ENCODE measurements around the gene ARHGEF1. TPM values are rescaled to one million over a fixed set of nuclear protein-coding genes. Genes with fewer than 3 reads are reported as not detected.
"Not testable (repeated sequence)": the region's sequence is repeated elsewhere in the genome, so short reads cannot be mapped to it uniquely, and the experiment has no call there.

ARHGEF1 gene
- total and polyA plus RNA-seq, 3 experiments from 2014 or later, result 295 to 350 (median 312) TPM

DNA sequence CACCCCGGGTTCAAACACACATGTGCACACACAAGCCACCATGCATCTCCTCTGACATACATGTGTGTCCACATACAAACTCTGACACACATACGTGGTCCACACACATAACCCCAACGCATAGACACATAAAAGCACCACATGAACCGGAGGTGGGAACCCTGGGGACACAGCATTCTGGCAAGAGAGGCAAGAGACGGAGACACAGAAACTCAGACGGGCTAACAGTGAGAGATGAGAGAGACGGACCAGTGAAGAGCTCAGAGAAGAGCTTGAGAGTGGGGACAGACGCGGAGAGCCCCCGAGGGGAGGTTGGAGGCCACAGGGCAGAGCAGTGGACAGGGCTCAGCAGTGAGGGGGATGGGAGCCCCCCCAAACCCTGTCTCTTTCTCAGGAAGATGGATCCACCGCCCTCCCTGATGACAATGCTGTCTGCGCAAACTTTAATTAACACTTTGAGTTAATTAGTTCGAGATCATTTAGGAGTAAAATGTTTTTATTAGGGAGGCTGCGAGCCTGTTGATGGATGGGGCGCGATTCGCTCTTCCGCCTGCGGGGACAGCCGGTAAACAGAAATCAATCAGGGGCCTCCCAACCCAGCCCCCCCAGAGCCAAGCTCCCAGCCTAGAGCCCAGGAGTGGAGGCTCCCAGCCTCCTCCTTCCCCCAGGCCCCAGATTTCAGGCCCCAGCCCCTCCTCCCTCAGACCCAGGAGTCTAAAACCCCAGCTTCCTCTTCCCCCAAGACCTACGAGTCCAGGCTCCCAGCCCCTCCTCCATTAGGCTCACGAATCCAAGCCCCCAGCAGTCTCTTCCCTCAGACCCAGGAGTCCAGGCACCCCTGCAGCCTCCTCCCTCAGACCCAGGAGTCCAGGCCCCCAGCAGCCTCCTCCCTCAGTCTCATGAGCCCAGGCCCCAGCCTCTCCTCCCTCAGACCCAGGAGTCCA is 54.8 kb downstream of the ARHGEF1 start:
- Mint-ChIP-seq H3K27me3 (peaks cover 14 to 18% of the 10 kb centered on the region in 2 donors), H3K4me1 (peaks cover 42 to 62% (median 42%) of the 10 kb centered on the region in 3 donors), H3K36me3 (no peaks in the 10 kb centered on the region), H3K4me3 (peak overlapping the region in 4 of 7 donors; percentile 5 to 55 (median 24)), H3K9me3 (peaks cover 0 to 2% (median 0%) of the 10 kb centered on the region in 5 donors), H3K27ac (peak overlapping the region in 7 of 8 donors; percentile 40 to 90 (median 65))
- DNase-seq, result no peak
- Histone ChIP-seq H3K4me1 (ENCODE audit: insufficient read depth, low read length) (peaks cover 39% of the 10 kb centered on the region), H3K4me3 (ENCODE audit: low read length) (no peak overlapping the region), H3K27ac (ENCODE audit: low read depth, low read length) (no peak overlapping the region), H3K9me3 (ENCODE audit: low read length) (no peaks in the 10 kb centered on the region), H3K27me3 (ENCODE audit: insufficient read depth, low read length, poor library complexity, severe bottlenecking) (peaks cover 8% of the 10 kb centered on the region), H3K36me3 (ENCODE audit: insufficient read depth, low read length) (no peaks in the 10 kb centered on the region)
- ChIA-PET CTCF (interaction anchor here (0.8 to 2.2 kb wide), 5 partner anchors 8 to 65 kb away, joined by 4 to 12 read pairs (median 7); no protein-coding TSS in a partner anchor), POLR2A (interaction anchor here (0.9 to 2.3 kb wide), 4 partner anchors 8 to 66 kb away, joined by 3 to 14 read pairs (median 3); no protein-coding TSS in a partner anchor)

DNA sequence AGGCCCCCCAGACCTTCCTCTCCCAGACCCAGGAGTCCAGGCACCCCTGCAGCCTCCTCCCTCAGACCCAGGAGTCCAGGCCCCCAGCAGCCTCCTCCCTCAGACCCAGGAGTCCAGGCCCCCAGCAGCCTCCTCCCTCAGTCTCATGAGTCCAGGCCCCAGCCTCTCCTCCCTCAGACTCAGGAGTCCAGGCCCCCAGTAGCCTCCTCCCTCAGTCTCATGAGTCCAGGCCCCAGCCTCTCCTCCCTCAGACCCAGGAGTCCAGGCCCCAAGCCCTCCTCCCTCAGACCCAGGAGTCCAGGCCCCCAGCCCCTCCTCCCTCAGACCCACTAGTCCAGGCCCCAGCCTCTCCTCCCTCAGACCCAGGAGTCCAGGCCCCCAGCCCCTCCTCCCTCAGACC is 56.2 kb downstream of the ARHGEF1 start:
- H3K4me3 Mint-ChIP-seq; H3K36me3 ChIP-seq (ENCODE audit: insufficient read depth, low read length); H3K27ac ChIP-seq (ENCODE audit: low read depth, low read length); H3K27me3 ChIP-seq (ENCODE audit: insufficient read depth, low read length, poor library complexity, severe bottlenecking); H3K4me3 ChIP-seq (ENCODE audit: low read length); CTCF ChIA-PET; DNase-seq; H3K36me3 Mint-ChIP-seq; H3K9me3 Mint-ChIP-seq; H3K9me3 ChIP-seq (ENCODE audit: low read length): not testable (repeated sequence)
- POLR2A ChIA-PET, result interaction anchor here (0.6 to 0.7 kb wide), 2 partner anchors 8 to 40 kb away, joined by 3 read pairs; no protein-coding TSS in a partner anchor
- H3K4me1 ChIP-seq (ENCODE audit: insufficient read depth, low read length), result peaks cover 36% of the 10 kb centered on the region
- peak overlapping the region in 3 of 8 donors; percentile 22 to 94 (median 60) for H3K27ac Mint-ChIP-seq
- peaks cover 16 to 18% of the 10 kb centered on the region in 2 donors for H3K27me3 Mint-ChIP-seq
- peaks cover 35 to 63% (median 38%) of the 10 kb centered on the region in 3 donors for H3K4me1 Mint-ChIP-seq

DNA sequence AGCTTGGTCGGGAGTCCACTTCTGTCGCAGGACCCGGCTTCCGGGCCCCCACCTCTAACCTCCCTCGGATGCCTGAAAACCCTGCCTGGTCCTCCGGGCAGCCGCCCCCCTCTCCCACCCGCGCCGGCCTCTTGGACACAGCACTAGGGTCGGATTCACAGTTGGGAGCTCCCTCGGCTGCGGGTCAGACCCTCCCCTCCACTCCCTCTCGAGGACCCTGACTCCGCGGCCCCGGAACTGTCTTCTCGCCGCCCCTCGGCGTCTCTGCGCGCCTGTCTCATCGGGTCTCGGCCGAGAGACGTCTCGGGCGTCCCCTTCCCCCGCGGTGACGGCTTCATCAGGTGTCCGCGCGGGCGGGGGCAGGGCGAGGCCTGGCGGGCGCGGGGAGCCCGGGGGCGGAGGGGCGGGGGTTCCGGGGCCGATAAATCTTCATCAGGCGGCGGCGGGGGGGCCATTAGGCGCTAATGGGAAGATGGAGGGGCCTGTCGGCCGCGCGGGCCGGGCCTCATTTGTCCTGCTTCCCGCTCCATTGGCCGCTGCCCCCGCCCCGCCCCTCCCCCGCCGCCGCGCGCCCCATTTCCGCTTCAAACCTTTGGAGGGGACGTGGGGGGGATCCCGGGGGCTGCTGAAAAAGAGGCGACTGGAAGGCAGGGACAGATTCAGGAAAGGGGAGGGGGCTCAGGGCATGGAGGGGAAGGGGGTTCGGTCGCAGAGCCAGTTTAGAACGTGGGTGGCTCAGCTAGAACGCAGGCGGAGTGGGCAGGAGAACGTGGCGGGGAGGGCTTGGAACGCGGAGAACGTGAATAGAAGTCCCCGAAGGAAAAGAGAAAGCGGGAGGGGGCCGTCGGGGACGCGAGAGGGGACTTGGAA is 57.1 kb downstream of the ARHGEF1 start:
- Mint-ChIP-seq H3K4me1 (peaks cover 36 to 63% (median 39%) of the 10 kb centered on the region in 3 donors), H3K27ac (peak overlapping the region in 6 of 8 donors; percentile 81 to 97 (median 92)), H3K27me3 (peaks cover 13 to 15% of the 10 kb centered on the region in 2 donors), H3K36me3 (no peaks in the 10 kb centered on the region), H3K9me3 (peaks cover 0 to 2% (median 0%) of the 10 kb centered on the region in 5 donors), H3K4me3 (peak overlapping the region in 6 of 7 donors; percentile 74 to 89 (median 83))
- Histone ChIP-seq H3K4me3 (ENCODE audit: low read length) (peak overlapping the region; percentile 50), H3K9me3 (ENCODE audit: low read length) (no peaks in the 10 kb centered on the region), H3K27me3 (ENCODE audit: insufficient read depth, low read length, poor library complexity, severe bottlenecking) (peaks cover 8% of the 10 kb centered on the region), H3K4me1 (ENCODE audit: insufficient read depth, low read length) (peaks cover 36% of the 10 kb centered on the region), H3K27ac (ENCODE audit: low read depth, low read length) (no peak overlapping the region), H3K36me3 (ENCODE audit: insufficient read depth, low read length) (no peaks in the 10 kb centered on the region)
- CTCF ChIA-PET, result interaction anchor here (1.6 kb wide), 1 partner anchor 12 kb away, joined by 5 read pairs; no protein-coding TSS in a partner anchor
- DNase-seq, result peak in 2 of 5 donors; percentile 23 to 69
- POLR2A ChIA-PET, result interaction anchor here (0.6 to 0.7 kb wide), 2 partner anchors 9 to 41 kb away, joined by 3 read pairs; no protein-coding TSS in a partner anchor

DNA sequence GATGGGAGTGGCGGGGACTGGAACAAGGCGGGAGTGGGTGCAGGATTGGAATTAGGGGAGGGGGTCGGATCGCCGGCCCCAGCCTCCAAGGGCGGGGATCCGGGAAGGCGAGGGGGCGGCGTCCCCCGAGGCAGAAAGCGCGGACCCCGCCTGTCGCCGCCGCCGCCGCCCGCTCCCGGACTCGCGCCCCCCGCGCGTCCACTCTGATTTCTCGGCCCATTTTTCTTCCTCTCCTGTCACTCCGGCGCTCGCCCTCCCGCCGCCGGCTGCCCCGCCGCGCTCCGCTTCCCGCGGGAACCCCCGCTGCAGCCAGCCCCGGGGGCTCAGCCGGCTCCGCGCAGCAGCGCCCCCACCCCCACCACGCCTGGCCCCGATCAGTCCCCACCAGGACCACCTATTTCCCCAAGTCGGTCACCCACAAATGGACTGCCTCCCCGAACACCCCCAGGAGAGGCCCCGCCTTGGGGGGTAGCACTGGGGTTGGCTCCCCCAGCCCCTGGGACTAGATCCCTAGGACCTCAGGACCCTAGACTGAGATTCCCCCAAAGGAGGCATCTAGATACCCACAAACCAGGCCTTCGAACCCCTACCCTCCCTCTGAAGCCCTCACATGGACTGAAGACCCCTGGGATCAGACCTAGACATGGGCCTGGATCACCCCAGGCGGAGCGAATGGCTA is 57.9 kb downstream of the ARHGEF1 start:
- peaks cover 0 to 2% (median 0%) of the 10 kb centered on the region in 5 donors for H3K9me3 Mint-ChIP-seq
- peaks cover 4% of the 10 kb centered on the region for H3K27me3 ChIP-seq (ENCODE audit: insufficient read depth, low read length, poor library complexity, severe bottlenecking)
- H3K4me1 ChIP-seq (ENCODE audit: insufficient read depth, low read length), result peaks cover 38% of the 10 kb centered on the region
- no peak for DNase-seq
- no peaks in the 10 kb centered on the region for H3K36me3 ChIP-seq (ENCODE audit: insufficient read depth, low read length)
- H3K27me3 Mint-ChIP-seq, result peaks cover 9 to 13% of the 10 kb centered on the region in 2 donors
- peaks cover 39 to 65% (median 42%) of the 10 kb centered on the region in 3 donors for H3K4me1 Mint-ChIP-seq
- H3K9me3 ChIP-seq (ENCODE audit: low read length), result no peaks in the 10 kb centered on the region
- H3K4me3 ChIP-seq (ENCODE audit: low read length), result peak overlapping the region; percentile 50
- peak overlapping the region in 7 of 8 donors; percentile 81 to 97 (median 91) for H3K27ac Mint-ChIP-seq
- H3K4me3 Mint-ChIP-seq, result peak overlapping the region; percentile 64 to 89 (median 83)
- H3K36me3 Mint-ChIP-seq, result no peaks in the 10 kb centered on the region
- CTCF ChIA-PET, result interaction anchor here (0.9 to 1.6 kb wide), 5 partner anchors 9 to 81 kb away, joined by 3 to 5 read pairs (median 4); partner anchors contain the start of gene RPS19
- H3K27ac ChIP-seq (ENCODE audit: low read depth, low read length), result no peak overlapping the region
- POLR2A ChIA-PET, result interaction anchor here (1.2 kb wide), 1 partner anchor 81 kb away, joined by 3 read pairs; the partner anchor contains the start of gene RPS19

DNA sequence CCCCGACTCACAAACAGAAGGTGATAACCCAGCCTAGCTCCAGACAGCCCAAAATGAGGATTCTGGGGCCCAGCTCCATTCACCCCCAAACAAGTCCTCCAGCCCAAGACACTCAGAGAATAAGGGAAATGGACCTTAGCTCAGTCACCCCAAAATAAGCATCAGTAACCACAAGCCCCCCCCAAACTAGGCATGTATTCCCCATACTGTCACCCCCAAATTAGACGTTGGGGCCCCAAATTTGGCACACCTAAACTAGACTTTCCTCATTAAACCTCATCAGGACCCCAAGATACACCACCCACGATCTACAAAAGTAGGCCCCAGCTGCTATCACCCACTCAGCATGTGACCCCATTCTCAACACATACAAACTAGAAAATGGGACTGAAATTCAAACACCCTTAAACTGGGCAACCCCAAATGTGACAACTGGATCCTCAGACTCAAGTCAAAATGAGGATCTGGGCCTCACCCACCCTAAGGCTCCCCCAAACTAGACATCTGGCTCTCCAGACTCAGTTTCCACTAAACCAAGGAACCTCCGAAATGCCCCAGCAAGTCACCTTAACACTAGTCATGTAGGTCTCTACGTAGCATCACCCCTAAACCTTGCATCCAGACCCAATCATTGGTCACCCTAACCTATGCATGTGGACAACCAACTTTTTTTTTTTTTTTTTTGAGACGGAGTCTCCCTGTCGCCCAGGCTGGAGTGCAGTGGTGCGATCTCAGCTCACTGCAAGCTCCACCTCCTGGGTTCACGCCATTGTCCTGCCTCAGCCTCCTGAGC is 58.6 kb downstream of the ARHGEF1 start:
- CTCF ChIA-PET, result interaction anchor here (0.9 to 5.4 kb wide), 7 partner anchors 9 to 82 kb away, joined by 3 to 57 read pairs (median 4); partner anchors contain the start of gene RPS19
- H3K27ac Mint-ChIP-seq, result peak overlapping the region in 7 of 8 donors; percentile 52 to 97 (median 81)
- H3K27me3 Mint-ChIP-seq, result peaks cover 9% of the 10 kb centered on the region in 2 donors
- no peaks in the 10 kb centered on the region for H3K36me3 ChIP-seq (ENCODE audit: insufficient read depth, low read length)
- no peaks in the 10 kb centered on the region for H3K36me3 Mint-ChIP-seq
- H3K9me3 Mint-ChIP-seq, result peaks cover 0 to 2% (median 0%) of the 10 kb centered on the region in 5 donors
- H3K4me1 Mint-ChIP-seq, result peaks cover 38 to 64% (median 42%) of the 10 kb centered on the region in 3 donors
- no peak for DNase-seq
- no peaks in the 10 kb centered on the region for H3K9me3 ChIP-seq (ENCODE audit: low read length)
- peak overlapping the region; percentile 50 to 82 (median 64) for H3K4me3 Mint-ChIP-seq
- POLR2A ChIA-PET, result interaction anchor here (1.2 kb wide), 1 partner anchor 82 kb away, joined by 3 read pairs; the partner anchor contains the start of gene RPS19
- peaks cover 38% of the 10 kb centered on the region for H3K4me1 ChIP-seq (ENCODE audit: insufficient read depth, low read length)
- H3K4me3 ChIP-seq (ENCODE audit: low read length), result no peak overlapping the region
- H3K27me3 ChIP-seq (ENCODE audit: insufficient read depth, low read length, poor library complexity, severe bottlenecking), result no peaks in the 10 kb centered on the region
- no peak overlapping the region for H3K27ac ChIP-seq (ENCODE audit: low read depth, low read length)

DNA sequence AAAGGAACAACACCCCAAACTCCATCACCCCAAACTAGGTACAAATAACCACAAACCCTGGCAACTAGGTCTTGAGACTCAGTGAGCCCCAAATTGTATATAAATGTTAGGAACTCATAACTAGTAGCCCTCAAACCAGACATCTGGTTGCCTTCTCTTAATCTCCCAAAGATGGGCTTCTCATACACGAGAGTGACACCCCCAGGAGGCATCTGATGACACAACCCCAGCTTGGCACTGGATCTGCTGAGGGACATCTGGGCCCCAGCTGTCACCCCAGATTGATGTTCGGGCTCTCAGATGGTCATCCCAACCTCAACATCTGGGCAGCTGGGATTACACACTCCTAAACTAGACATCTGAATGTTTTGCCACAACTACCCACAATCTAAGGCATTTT is 61.4 kb downstream of the ARHGEF1 start:
- peak overlapping the region; percentile 28 for H3K27ac ChIP-seq (ENCODE audit: low read depth, low read length)
- Mint-ChIP-seq H3K4me1 (peaks cover 45 to 71% (median 51%) of the 10 kb centered on the region in 3 donors), H3K27me3 (peaks cover 7 to 9% of the 10 kb centered on the region in 2 donors), H3K4me3 (peak overlapping the region in 5 of 7 donors; percentile 20 to 74 (median 22)), H3K9me3 (peaks cover 0 to 2% (median 0%) of the 10 kb centered on the region in 5 donors), H3K27ac (peak overlapping the region; percentile 66 to 100 (median 98)), H3K36me3 (no peaks in the 10 kb centered on the region)
- H3K9me3 ChIP-seq (ENCODE audit: low read length), result no peaks in the 10 kb centered on the region
- no peaks in the 10 kb centered on the region for H3K27me3 ChIP-seq (ENCODE audit: insufficient read depth, low read length, poor library complexity, severe bottlenecking)
- no peak for DNase-seq
- peaks cover 42% of the 10 kb centered on the region for H3K4me1 ChIP-seq (ENCODE audit: insufficient read depth, low read length)
- ChIA-PET POLR2A (interaction anchor here (0.6 to 3.5 kb wide), 6 partner anchors 9 to 84 kb away, joined by 5 to 24 read pairs (median 12); partner anchors contain the start of gene RPS19), CTCF (interaction anchor here (1.0 to 5.4 kb wide), 11 partner anchors 13 to 89 kb away, joined by 3 to 57 read pairs (median 5); partner anchors contain the start of genes CD79A and RPS19)
- H3K4me3 ChIP-seq (ENCODE audit: low read length), result no peak overlapping the region
- H3K36me3 ChIP-seq (ENCODE audit: insufficient read depth, low read length), result no peaks in the 10 kb centered on the region

Measured in CD8-positive, alpha-beta memory T cell (primary cell).